ENCODE measurements around the gene HIBCH. TPM values are rescaled to one million over a fixed set of nuclear protein-coding genes. Genes with fewer than 3 reads are reported as not detected.

HIBCH gene
- total and polyA plus RNA-seq, 2 of the 13 experiments (the other 11 are each of a cell fraction or from before 2014, with no cell fraction given), result 18.8 to 49.5 TPM

- TF ChIP-seq ZBTB4 (CRISPR knock-in tag; IDR thresholded peaks at IDR 0.05; ENCODE audit: borderline replicate concordance) (no peak), ZNF782 (CRISPR knock-in tag; IDR thresholded peaks at IDR 0.05; ENCODE audit: borderline replicate concordance) (no peak; the same call in 1 of the 2 replicates), KDM4B (CRISPR knock-in tag; IDR thresholded peaks at IDR 0.05) (no peak), ZMYM4 (CRISPR knock-in tag; IDR thresholded peaks at IDR 0.05) (peak; percentile 74), FOXP4 (CRISPR knock-in tag; IDR thresholded peaks at IDR 0.05) (peak; percentile 87), ARHGAP35 (CRISPR knock-in tag; IDR thresholded peaks at IDR 0.05; ENCODE audit: borderline replicate concordance) (no peak), ZNF512 (CRISPR knock-in tag; IDR thresholded peaks at IDR 0.05) (no peak), IKZF5 (CRISPR knock-in tag; IDR thresholded peaks at IDR 0.05) (peak; percentile 86), U2AF2 (IDR thresholded peaks at IDR 0.05; ENCODE audit: low read depth, low read length) (no peak), KAT2B (IDR thresholded peaks at IDR 0.05; ENCODE audit: borderline replicate concordance, low read depth, low read length) (no peak), KDM5B (CRISPR knock-in tag; IDR thresholded peaks at IDR 0.05; ENCODE audit: borderline replicate concordance) (no peak), ZFYVE20 (CRISPR knock-in tag; IDR thresholded peaks at IDR 0.05; ENCODE audit: borderline replicate concordance, low read depth) (no peak), ZNF879 (CRISPR knock-in tag; IDR thresholded peaks at IDR 0.05) (no peak), ZMYM2 (CRISPR knock-in tag; IDR thresholded peaks at IDR 0.05) (0 out of 2 replicates have a peak, but pooled peaks have one; percentile 63), ZNF713 (CRISPR knock-in tag; IDR thresholded peaks at IDR 0.05) (no peak), LBX2 (CRISPR knock-in tag; IDR thresholded peaks at IDR 0.05; ENCODE audit: borderline replicate concordance) (no peak), TBX2 (CRISPR knock-in tag; IDR thresholded peaks at IDR 0.05; ENCODE audit: borderline replicate concordance) (peak; percentile 22; the same call in 1 of the 2 replicates), SP140L (CRISPR knock-in tag; IDR thresholded peaks at IDR 0.05; ENCODE audit: borderline replicate concordance) (0 out of 2 replicates have a peak, but pooled peaks have one; percentile 21), SAFB2 (CRISPR knock-in tag; IDR thresholded peaks at IDR 0.05; ENCODE audit: borderline replicate concordance, low read depth) (no peak)
These were observed 15.0 kb upstream of the HIBCH start (continued) for GRCh38 chr2:190334479-190335224.
